ENCODE results near the gene RCAN3.

DNA sequence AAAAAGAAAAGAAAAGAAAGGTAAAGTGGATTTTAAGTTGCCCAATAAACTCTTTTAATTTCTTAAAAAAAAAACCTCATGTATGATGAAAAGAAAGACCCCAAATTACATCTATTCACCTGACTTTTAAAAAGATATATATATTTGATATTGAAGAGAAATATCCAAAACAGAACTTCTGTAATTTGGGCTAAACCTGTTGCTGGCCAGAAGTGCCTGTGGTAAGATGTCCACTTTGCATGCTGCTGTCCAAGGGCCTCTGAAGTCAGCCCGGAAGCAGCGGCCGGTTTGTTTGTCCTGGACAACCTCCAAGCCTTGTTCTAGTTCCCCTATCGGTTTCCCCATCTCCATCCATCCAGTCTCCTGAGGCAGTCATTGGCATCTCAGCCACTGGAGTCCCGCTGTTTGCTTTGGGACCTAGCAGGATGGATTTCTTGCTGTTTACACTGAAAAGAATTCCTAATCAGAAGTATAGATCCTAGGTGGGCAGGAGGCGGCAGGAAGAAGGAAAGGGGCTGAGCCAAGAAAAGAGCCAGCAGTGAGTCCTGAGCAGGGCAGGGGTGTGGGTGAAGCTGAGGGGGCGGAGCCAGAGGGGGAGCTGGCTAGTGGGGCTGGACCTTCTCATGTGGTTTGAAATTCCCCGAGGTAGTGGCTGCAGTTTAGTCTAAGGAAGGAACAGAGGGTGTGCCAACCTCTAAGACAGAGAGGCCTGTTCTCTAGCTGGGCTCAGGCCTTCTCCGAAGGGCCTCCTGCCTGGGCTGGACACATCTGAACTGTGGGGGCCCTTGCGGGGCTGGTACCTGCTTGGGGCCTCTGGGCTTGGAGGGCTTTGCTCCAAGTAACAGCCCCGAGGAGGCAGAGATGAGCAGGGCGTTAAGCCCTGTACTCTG lies 56.5 kb downstream of the RCAN3 start:
- TF ChIP-seq, protein P1, sequence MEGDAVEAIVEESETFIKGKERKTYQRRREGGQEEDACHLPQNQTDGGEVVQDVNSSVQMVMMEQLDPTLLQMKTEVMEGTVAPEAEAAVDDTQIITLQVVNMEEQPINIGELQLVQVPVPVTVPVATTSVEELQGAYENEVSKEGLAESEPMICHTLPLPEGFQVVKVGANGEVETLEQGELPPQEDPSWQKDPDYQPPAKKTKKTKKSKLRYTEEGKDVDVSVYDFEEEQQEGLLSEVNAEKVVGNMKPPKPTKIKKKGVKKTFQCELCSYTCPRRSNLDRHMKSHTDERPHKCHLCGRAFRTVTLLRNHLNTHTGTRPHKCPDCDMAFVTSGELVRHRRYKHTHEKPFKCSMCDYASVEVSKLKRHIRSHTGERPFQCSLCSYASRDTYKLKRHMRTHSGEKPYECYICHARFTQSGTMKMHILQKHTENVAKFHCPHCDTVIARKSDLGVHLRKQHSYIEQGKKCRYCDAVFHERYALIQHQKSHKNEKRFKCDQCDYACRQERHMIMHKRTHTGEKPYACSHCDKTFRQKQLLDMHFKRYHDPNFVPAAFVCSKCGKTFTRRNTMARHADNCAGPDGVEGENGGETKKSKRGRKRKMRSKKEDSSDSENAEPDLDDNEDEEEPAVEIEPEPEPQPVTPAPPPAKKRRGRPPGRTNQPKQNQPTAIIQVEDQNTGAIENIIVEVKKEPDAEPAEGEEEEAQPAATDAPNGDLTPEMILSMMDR (IDR thresholded peaks at IDR 0.05), result no peak
- no peak for TF ChIP-seq ZFX (IDR thresholded peaks at IDR 0.05; ENCODE audit: borderline replicate concordance)

Measured in 22Rv1 (cell line).